Testis (tissue), 2 donors: ENCODE data around the gene IGF2R.

Source experiments
- CTCF ChIP-seq, 3 experiments: fragments of 450-650 bp in 2 of 3; fragments of 200-600 bp in 1 of 3; sonication (generic) in 1 of 3; IDR thresholded peaks; one replicate each; pipeline ENCODE4 v1.5.1; 2016 to 2019; ENCODE audit warnings: antibody characterized with exemption in 3 of 3, mild to moderate bottlenecking in 2 of 3, moderate library complexity in 1 of 3
- POLR2A ChIP-seq: fragments of 450-650 bp; IDR thresholded peaks from one replicate; pipeline ENCODE4 v1.6.1; 2017; ENCODE audit warnings: antibody characterized with exemption, mild to moderate bottlenecking, moderate library complexity

- TF ChIP-seq CTCF (IDR thresholded peaks at IDR 0.05) (no peak), POLR2A (no peak)
These were observed 45.9 kb downstream of the IGF2R start for GRCh38 chr6:160014869-160015182.
